Measurements from ENCODE around the gene FCN2. TPM values are rescaled to one million over a fixed set of nuclear protein-coding genes. Genes with fewer than 3 reads are reported as not detected.

The FCN2 gene
- total and polyA plus RNA-seq, 9 of the 15 experiments (the other 6 are each of a cell fraction or from before 2014, with no cell fraction given), result not detected

DNA sequence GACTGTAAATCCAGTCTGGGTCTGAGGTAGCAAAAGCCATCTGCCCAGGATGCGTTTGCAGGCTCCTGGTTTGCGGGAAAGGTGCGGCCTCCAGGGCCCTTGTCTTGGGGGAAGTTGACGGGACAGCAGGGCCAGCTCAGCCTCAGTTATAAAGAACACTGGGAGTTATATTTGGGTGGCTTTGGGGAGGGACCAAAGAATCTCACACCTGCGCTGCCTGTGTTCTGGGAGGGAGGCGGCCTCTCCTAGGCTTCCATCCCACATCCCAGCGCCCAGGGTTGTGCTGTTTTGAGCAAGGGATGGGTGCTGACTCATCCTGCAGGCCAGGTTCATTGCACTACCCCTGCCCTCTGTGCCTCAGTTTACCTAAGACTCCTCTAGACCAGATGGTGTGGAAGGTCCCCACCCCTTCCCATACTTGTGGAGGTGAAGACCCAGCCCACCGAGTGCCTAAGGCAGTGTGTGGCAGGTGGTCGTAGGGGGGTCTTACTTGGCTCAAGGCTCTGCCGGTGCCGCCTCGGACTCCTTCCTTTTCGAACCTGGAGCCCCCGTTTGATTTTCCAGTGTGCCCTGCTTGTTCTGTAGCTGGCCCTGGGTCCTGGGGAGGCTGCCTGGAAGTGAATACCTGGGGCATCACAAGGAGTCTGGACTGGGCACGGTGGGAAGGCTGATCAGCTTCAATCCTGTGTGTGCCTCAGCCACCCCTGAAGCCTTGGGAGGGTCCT is 39.3 kb upstream of the FCN2 start:
- ATAC-seq (no peak), FAIRE-seq (no peak), DNase-seq (ENCODE audit: extremely low read depth in 1 of 4, low spot score in 3 of 4) (no peak)
- TF ChIP-seq KDM2B (CRISPR knock-in tag; IDR thresholded peaks at IDR 0.05), result no peak
- TF ChIP-seq ZNF408 (CRISPR knock-in tag; IDR thresholded peaks at IDR 0.05; ENCODE audit: low read depth), result no peak
- TF ChIP-seq, protein P1, sequence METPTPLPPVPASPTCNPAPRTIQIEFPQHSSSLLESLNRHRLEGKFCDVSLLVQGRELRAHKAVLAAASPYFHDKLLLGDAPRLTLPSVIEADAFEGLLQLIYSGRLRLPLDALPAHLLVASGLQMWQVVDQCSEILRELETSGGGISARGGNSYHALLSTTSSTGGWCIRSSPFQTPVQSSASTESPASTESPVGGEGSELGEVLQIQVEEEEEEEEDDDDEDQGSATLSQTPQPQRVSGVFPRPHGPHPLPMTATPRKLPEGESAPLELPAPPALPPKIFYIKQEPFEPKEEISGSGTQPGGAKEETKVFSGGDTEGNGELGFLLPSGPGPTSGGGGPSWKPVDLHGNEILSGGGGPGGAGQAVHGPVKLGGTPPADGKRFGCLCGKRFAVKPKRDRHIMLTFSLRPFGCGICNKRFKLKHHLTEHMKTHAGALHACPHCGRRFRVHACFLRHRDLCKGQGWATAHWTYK (CRISPR knock-in tag; IDR thresholded peaks at IDR 0.05), result no peak
- no peak for TF ChIP-seq ELF1 (tag; IDR thresholded peaks at IDR 0.05)
- no peak for TF ChIP-seq ZNF121 (CRISPR knock-in tag; conservative IDR thresholded peaks at IDR 0.05)
- TF ChIP-seq SAFB (IDR thresholded peaks at IDR 0.05; ENCODE audit: borderline replicate concordance, low read depth, low read length), result no peak
- TF ChIP-seq SIN3A (IDR thresholded peaks at IDR 0.05; ENCODE audit: borderline replicate concordance in 2 of 2, control insufficient read depth in 1 of 2, low read depth in 2 of 2, low read length in 2 of 2), result no peak
- TF ChIP-seq, protein P2, sequence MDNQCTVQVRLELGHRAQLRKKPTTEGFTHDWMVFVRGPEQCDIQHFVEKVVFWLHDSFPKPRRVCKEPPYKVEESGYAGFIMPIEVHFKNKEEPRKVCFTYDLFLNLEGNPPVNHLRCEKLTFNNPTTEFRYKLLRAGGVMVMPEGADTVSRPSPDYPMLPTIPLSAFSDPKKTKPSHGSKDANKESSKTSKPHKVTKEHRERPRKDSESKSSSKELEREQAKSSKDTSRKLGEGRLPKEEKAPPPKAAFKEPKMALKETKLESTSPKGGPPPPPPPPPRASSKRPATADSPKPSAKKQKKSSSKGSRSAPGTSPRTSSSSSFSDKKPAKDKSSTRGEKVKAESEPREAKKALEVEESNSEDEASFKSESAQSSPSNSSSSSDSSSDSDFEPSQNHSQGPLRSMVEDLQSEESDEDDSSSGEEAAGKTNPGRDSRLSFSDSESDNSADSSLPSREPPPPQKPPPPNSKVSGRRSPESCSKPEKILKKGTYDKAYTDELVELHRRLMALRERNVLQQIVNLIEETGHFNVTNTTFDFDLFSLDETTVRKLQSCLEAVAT (IDR thresholded peaks at IDR 0.05), result no peak
- no peak for TF ChIP-seq ZNF146 (CRISPR knock-in tag; IDR thresholded peaks at IDR 0.05; ENCODE audit: unreplicated experiment)
- TF ChIP-seq PRPF4 (IDR thresholded peaks at IDR 0.05; ENCODE audit: insufficient read depth, low read depth, low read length, poor library complexity, severe bottlenecking), result no peak
- no peak for TF ChIP-seq CBX3 (IDR thresholded peaks at IDR 0.05; ENCODE audit: borderline replicate concordance in 1 of 2, low read length in 2 of 2)
- TF ChIP-seq TAF7 (tag; IDR thresholded peaks at IDR 0.05), result no peak
- TF ChIP-seq, protein P3, sequence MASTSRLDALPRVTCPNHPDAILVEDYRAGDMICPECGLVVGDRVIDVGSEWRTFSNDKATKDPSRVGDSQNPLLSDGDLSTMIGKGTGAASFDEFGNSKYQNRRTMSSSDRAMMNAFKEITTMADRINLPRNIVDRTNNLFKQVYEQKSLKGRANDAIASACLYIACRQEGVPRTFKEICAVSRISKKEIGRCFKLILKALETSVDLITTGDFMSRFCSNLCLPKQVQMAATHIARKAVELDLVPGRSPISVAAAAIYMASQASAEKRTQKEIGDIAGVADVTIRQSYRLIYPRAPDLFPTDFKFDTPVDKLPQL (IDR thresholded peaks at IDR 0.05; ENCODE audit: extremely low read depth, insufficient read length), result no peak
- Histone ChIP-seq H3K9me1 (ENCODE audit: control insufficient read depth, insufficient read depth, low read length) (no peaks in the 10 kb centered on the region), H3K27me3 (ENCODE audit: control insufficient read depth in 2 of 2, insufficient read depth in 2 of 2, low read length in 2 of 2) (peaks cover 6 to 73% of the 10 kb centered on the region in 2 experiments; a peak in 4 of 5 replicates), H3K4me2 (ENCODE audit: insufficient read depth, low read length) (no peak overlapping the region), H4K20me1 (replicated peaks; ENCODE audit: control insufficient read depth, insufficient read depth, low read length) (peaks cover 12% of the 10 kb centered on the region), H3K9me3 (replicated peaks; ENCODE audit: control insufficient read depth, insufficient read depth, low read depth, low read length) (no peaks in the 10 kb centered on the region), H3K36me3 (ENCODE audit: control insufficient read depth, insufficient read depth, low read length) (no peaks in the 10 kb centered on the region), H3K9ac (ENCODE audit: insufficient read depth in 1 of 2, low read depth in 2 of 2, low read length in 2 of 2) (no peak overlapping the region), H3K27ac (ENCODE audit: extremely low read depth, low read depth, low read length) (no peak overlapping the region), H2AFZ (ENCODE audit: low read depth, low read length) (no peak overlapping the region), H3K4me1 (replicated peaks in 1 of 2; ENCODE audit: control insufficient read depth in 2 of 2, insufficient read depth in 2 of 2, low read length in 2 of 2) (peaks cover 0 to 7% of the 10 kb centered on the region in 2 experiments; a peak in 1 of 5 replicates), H3K79me2 (ENCODE audit: control insufficient read depth, insufficient read depth, low read length) (no peaks in the 10 kb centered on the region), H3K4me3 (no peak overlapping the region)
- WGBS (ENCODE audit: insufficient coverage, low coverage, missing lambda C conversion rate), result 4% methylated on average over 15 of the region's 15 CpGs
- no TSS peak for BruUV-seq (replicated peaks)
- in situ Hi-C loops (cut with MboI) (no loop called here), intact Hi-C loops (cut with micrococcal nuclease) (no loop called here)
- CTCF ChIA-PET (ENCODE audit: low intra/inter-chr PET ratio), result no interaction called here
- POLR2A ChIA-PET, result interaction anchor here (1.1 kb wide), 1 partner anchor 8 kb away, joined by 3 read pairs; no protein-coding TSS in a partner anchor

Data from K562 (cell line).